Activated gamma-delta T cell (primary cell): Measurements from ENCODE around the gene PRCC.

Source experiments
- DNase-seq: peaks from one replicate; lab custom pipeline; 2025; lab: John Stamatoyannopoulos, UW
- total RNA-seq, 2 donors: gene quantifications; one replicate each; lab custom pipeline; 2026; lab: John Stamatoyannopoulos, UW

The PRCC gene, protein sequence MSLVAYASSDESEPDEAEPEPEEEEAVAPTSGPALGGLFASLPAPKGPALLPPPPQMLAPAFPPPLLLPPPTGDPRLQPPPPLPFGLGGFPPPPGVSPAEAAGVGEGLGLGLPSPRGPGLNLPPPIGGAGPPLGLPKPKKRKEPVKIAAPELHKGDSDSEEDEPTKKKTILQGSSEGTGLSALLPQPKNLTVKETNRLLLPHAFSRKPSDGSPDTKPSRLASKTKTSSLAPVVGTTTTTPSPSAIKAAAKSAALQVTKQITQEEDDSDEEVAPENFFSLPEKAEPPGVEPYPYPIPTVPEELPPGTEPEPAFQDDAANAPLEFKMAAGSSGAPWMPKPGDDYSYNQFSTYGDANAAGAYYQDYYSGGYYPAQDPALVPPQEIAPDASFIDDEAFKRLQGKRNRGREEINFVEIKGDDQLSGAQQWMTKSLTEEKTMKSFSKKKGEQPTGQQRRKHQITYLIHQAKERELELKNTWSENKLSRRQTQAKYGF
- 33.2 to 33.6 reads per million in 2 donors for total RNA-seq

DNA sequence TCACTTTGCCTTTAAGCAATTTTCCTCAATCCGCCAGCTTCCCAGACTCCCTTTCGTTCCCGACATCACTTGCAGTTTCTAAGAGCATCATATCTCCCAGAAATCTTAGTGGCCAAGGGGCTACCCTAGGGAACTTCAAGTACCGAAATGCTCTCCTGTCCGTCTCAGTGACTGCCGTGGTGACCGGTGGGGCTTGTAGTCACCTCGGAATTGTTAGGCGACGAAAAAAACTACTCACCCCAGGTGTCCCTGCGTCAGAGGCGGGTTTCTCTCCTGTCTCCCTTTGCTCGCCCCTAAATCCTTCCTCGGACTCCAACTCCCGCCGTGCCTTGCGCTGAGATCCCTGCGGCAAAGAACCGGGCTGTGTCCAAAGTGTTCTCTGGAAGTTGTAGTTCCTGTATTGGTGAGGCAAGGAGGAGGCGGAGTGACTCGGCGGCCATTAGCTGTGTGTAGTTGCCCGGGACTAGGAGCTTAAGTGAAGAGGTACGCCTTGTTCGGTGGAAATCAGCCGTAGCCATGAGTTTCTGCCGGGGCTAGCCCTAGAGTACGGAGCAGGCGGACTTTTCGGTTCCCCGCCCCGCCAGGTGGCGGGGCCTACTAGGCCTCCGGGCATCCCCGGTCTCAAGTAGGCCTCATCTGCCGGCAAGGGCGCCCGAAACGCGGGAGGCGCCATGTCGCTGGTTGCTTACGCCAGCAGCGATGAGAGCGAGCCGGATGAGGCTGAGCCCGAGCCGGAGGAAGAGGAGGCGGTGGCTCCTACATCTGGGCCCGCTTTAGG lies at the start of gene PRCC:
TSS of gene PRCC (plus strand) at position 435 of the 778 bp plus-strand sequence. CDS start at position 672, 237 bp downstream.
- peak; percentile 77 for DNase-seq

DNA sequence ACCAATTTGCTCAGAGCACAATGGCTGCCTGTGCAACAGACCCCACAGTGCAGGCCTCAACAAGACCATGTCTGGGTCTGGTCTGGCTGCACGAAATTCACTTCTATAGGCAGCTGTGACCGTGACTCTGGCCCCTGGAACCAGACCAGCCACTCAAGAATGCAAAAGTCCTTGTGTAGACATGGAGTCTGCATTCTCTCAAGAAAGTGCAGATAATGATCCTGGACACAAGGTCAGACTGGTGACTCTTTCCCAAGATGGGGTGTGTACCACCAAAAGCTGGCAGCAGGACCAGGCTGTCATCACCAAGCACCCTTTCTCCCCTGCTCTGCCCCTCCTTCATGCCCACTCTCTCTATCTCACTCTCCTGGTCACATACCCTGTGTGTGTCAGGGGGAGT lies 46.2 kb upstream of the PRCC start:
- DNase-seq = no peak

DNA sequence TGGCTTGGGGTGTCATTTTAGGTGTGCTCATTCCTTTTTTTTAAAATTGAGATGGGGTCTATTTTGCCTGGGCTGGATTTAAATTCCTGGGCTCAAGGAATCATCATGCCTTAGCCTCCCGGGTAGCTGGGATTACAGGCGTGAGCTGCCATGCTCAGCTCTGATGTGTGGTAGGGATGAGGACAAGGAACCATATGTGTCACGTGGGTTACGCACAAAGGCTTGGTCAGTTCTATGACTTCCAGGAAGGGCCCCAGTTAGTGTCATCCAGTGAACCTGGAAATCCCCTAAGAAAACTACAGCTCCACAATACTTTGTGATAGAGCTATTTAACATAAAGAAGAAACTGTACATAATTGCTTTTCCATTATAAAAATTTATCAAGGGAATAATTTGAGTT lies 45.8 kb upstream of the PRCC start:
- DNase-seq = no peak

DNA sequence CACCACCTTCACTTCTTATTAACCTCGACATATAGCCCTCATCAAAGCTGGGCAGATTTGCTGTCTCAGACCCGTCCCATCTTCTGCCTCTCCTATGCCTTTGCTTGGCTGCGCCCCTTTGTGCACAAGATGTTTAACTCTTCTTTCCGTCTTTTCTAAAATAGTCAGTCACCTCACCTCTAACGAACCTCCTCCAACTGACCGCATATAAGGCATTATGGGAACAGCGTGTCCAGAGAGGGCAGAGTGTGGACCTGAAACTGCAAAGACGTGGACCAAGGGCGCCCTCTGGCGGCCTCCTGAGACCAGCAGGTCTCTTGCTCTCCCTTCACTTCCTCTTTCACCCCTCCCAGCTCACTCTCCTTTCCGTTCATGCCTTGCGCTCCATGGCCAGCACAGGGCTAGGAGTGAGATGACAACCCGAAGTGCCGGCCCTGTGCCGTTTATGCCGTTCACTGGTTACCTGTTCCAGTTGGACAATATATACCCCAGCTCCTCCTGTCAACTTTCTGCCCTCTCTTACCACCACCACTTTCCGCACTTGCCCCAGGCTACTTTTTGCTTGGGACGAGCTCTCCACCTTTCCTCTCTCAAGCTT lies 41.6 kb upstream of the PRCC start:
- peak; percentile 50 for DNase-seq

DNA sequence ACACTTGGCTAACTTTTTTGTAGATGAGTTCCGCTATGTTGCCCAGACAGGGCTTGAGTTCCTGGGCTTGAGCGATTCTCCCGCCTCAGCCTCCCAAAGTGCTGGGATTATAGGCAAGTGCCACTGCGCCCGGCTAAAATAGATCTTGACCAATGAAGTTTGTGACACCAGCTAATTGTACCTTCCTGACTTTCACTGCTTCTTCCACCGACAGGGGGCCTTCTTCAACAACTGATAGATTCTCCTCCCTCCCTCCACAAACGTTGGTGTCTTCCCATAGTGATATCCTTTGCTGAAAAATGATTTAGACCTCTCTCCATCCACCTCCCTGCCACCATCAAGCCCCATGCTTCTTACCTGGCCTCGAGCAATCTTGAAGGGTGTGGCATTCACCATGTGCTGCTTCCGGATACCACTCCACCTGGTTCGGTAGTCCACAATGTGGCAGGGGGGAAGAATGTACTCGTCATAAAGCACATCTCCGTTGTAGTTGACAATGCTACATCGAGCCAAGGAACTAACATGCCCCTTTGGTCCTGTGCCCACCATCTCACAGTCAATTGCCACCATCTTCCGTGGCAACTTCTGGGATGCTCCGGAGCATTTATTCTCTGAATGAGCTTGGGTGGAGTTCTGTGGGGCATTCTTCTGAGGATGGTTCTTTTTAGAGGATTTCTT lies 40.6 kb upstream of the PRCC start:
- DNase-seq = no peak

DNA sequence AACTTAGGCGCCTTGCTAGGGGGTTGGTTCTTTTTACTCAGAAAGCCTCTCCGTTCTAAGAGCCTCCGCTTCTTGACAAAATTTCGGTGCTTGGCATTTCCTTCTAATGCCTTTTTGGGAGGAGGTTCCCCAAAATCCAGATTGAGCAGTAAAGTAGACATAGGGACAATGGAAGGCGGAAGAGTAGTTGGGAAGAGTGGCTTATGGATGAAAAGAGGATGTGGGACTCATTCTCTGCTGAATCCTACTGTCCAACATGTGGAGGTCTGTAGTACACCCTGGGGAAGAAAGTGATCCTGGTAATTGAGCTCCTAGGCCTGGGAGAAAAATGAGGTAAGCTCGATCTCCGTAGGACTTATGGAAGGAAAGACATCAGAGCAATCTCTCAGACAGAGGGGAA lies 39.8 kb upstream of the PRCC start:
- DNase-seq = no peak

DNA sequence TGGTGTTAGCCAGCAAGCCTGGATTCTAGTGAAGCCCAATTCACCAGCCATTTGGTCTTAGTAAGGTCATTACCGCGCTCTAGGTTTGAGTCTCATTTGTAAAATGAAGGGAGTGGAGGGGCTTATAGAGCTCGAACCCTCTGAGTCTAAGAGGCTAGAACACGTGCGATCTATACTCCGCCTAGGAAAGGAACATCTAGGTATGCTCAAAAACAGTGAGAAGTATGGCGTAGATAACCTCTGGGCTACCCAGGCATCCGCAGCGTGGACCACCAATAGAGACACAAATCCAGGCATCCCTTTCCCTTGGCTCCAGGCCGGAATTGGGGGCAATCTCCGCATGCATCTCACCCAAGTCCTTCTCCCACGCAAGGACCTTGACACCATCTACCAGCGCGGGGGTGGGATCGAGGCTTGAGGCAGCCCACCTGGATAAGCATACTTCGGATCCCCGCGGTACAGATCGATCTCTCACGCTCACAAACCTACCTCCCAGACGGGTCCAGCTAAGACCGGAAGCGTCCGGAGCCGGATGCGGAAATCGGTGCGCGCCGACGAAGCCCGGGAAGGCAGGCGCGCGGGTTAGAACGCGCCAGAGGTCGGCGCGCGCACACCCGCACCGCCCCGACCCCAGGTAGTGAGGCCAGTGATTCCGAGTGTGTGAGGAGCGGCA lies 39.3 kb upstream of the PRCC start, which contains the start of gene METTL25B:
TSS of gene METTL25B (plus strand) at position 544 of the 673 bp plus-strand sequence. CDS start 636 bp downstream, outside the sequence.
- DNase-seq = peak; percentile 77

DNA sequence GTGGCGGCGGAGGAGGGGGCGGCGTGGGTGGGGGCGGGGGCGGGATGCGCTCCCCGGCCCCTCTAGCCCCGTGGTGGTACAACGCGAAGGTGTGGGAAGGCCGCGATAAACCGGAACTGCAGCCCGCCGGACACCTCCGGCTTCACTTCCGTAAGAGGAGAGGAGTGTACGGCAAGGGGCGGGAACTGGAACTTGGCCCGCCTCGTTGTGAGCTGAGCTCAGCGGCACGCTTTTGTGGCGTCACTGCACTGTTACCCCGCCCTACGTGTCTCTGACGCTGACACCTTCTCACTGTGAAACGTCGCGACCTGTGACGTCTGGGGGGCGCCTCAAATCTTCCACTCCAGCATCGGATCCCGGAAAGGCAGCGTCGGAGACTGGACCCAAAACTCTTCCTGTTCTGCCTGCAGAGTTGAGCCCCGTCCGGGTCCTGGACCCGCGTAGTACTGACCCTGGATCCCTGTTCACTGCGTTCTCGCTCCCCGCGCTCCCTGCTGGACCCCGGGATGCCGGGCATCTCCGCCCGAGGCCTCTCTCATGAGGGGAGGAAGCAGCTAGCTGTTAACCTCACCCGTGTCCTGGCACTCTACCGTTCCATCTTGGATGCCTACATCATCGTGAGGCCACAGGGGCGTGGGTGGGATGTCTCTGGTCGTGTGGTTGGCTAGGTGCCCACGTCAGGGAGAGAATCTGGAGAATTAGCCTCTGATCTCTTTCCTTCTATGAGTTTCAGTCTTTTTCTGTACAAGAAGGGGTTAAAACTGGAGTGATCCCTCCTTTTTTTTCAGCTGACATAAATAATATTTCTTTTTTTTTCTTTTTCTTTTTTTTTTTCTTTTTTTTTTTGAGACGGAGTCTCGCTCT lies 38.5 kb upstream of the PRCC start, which contains the start of gene ISG20L2:
TSS of gene ISG20L2 (minus strand) at position 168 of the 864 bp plus-strand sequence. CDS start 1,114 bp downstream, outside the sequence.
- peak; percentile 79 for DNase-seq

DNA sequence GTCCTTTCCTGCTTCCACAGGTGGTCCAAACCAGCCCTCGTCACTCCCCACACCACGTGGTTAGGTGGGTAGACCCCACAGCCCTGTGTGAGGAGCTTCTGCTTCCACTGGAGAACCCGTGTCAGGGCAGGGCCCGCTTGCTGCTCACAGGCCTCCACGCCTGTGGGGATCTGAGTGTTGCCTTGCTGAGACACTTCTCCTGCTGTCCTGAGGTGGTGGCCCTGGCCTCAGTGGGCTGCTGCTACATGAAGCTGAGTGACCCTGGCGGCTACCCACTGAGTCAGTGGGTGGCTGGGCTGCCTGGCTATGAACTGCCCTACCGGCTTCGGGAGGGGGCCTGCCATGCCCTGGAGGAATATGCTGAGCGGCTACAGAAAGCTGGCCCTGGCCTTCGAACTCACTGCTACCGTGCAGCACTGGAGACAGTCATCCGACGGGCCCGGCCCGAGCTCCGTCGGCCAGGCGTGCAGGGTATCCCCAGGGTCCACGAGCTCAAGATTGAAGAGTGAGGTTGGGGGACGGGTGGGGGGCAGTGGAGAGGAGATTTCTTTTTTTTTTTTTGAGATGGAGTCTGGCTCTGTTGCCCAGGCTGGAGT lies 33.2 kb upstream of the PRCC start:
- no peak for DNase-seq

DNA sequence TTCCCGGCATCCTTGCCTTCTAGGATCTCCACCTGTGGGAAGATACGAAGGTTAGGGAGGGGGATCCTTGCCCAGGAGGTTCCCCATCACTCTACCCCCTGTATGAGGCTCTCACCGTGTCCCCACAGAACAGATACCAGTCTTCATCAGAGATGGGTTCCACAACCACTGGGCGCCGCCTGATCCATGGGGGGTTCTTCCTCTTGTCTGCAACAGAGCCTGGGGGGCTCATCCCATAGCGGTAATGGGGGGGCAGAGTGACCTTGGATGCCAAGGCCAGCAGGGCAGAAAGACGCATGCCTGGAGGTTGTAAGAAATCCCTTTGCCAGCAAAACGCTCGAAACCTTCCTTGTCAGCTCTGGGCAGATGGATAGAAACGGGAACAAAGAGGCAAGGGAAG lies 28.9 kb upstream of the PRCC start:
- no peak for DNase-seq

DNA sequence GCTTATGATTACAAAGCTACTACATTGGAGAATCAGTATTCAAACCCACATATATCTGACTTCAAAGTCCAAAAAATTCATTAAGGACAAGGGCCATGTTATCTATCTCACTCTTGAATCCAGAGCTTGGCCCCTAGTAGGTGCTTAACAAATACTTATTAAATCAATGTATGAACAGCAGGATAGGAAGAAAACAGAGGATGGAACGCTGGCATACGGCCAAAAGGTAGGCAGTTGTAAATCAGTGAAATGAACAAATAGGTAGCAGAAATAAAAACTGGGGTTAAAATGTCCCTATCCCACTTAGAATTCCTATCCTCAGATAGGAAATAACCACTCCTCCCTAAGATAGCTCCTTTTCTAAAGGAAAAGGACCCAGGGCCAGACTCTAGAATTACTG lies 28.4 kb upstream of the PRCC start:
- DNase-seq = no peak

DNA sequence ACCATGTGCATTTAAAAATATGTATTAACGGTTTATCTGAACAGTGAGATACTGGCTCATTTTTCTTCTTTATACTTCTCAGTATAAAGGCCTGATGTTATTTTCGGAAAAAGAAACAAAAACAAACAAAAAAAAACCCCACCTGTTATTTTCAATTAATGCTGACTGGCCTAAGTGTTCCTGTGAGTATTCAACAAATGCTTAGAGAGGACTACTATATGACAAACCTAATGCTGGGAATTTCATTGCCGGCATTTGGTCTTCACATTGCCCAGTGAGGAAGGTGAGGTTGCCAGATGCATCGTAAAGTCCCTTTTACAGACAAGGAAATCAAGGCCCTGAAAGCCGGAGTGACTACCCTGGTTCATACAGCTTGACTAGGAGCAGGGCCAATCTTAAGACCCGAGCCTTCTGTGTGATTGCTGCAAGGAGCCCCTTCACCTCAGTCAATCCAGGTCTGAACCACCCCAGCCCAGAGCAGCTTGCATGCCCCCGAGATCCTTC lies 27.0 kb upstream of the PRCC start:
- DNase-seq = no peak

DNA sequence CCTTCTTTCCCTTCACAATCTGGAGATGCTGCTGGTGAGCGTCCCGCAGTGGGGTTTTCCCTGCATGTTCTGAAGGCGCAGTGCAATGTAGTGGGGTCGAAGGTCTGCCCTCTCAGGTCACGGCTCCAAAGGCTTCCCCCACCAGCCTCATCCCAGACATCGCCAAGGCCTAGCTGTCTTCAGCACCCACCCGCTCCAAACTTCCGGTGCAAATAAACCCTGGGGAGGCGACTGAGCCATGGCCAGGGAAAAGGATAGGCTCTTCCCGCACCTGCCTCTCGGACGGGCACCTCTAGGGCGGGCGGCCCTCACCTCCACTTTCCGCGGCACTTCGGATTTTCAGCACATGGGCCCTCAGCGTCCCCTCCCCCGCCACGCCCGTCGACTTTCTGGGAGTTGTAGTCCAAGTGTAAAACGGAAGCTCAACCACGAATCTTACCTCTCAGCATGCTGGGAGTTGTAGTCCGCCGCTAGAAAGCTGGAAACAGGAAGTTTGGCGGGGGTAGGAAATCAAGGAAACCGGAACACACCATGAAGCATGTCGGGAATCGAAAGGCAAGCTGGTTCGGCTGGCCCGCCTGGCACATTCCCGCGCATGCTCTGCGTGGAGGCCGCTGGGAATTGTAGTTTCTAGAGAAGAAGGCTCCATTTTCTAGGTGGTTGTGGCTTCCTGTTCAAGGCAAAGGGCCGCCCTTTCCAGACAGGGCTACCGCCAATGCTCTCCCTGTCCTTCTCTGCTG lies 26.4 kb upstream of the PRCC start, which contains the start of gene MRPL24:
TSS of gene MRPL24 (minus strand) at position 348 of the 740 bp plus-strand sequence. CDS start 2,384 bp downstream, outside the sequence.
- peak; percentile 86 for DNase-seq

DNA sequence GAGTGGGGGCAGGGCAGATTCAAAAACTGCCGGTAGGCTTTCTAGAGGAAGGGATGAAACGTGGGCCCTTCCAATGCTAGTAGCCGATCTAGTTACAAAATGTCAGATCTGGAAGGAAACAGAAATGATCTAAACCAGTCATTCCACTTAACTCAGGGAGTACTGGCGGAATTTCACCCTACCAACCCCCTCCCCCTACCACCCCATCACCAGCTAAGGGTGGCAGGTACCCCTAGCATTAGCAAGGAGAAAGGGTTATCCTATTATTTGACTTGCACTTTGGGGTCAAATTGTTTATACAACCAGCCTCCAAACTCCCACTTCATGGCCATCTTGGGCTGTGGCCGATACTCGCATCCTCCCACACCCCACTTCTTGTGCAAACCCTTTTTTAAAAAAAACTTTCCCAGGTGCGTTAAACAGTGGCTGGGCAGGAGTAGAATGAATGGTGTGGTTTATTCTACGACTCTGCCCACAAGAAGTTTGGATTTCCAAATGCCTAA lies 25.8 kb upstream of the PRCC start:
- DNase-seq = no peak

DNA sequence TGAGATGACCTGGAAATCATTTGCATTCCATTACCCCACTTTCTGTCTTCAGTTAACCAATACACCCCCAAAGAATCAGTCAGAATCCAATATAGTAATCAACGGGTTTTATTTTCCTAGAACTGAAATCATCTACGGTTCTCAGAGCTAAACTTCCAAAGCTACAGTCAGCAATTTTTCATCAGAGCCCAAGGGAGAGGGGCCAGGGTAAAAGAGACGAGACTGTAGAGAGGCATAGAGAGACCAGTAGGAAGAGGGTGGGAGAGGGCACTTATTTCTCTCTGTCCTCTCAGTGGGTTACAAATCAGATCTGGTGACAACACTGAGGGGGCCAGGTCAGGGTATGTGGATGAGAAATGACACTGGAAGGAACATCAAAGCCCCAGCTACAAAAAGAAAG lies 25.3 kb upstream of the PRCC start:
- no peak for DNase-seq

DNA sequence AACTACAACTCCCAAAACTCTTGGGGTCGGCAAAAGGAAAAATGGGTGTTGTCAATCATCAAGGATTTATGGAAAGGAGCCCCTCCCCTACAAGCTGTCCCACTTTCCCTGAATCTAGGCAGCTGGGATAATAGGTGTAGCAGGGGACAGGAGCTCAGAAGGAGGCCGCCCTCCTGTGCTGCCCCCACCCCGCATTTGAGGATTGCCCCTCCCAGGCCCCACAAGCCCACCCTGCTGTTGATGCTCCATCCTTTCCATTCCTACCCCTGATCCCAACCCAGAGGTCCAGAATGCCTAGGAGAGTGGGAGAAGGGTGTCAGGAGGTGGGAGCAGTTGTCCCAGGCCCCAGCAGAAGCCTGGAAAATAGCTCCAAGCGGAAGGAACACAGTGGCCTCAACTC lies 24.5 kb upstream of the PRCC start:
- DNase-seq = no peak

DNA sequence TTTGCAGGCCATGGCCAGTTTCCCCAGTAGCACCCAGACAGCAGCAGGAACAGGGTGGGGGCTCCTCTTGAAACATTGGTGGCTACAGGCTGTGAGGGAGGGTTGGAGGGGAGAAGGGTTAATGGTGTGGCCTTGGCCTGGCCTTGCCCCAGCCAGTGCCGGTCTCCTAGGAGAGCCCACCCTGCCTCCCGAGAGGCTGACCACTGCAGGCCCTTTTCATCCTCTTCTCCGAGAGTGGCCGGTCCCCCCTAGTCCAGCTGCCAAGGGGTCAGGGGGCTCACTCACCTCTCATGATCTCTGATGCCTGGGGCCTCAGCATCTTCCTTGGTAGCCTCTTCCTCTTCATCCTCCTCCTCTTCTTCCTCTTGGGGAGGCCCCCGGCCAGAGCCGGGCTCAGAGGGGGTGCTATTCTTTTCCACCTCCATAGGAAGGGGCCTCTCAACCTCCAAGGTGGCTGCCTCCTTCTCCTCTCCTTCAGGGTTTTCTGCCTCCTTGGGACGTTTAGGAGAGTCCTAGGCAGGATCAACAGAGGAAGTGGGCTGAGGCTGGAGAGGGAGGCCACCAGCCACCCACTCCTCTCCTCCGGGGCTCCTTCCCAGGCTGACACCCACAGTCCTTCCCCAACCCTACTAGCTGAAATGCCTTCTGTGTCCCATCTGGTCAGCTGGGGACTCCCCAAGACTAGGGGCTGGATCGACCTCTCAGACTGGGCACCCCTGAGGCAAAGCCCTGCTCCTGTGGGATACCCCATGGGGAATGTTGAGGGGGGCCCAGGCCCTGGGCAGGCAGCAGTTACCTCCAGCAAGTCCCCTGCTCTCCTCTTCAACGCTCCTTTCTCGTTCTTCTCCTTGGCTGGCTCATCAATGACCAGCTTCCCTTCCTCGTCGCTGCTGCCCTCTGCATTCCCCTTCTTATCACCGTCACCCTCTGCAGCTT lies 23.7 kb upstream of the PRCC start:
- no peak for DNase-seq
